HG03095 (cell line): ENCODE data around the gene MIPOL1.
"Not testable (repeated sequence)": the region's sequence is repeated elsewhere in the genome, so short reads cannot be mapped to it uniquely, and the experiment has no call there.

Experiments
- ATAC-seq: cut with Tn5 transposase; IDR thresholded peaks from one replicate; pipeline ENCODE4 v1.9.1; 2021; ENCODE audit warnings: moderate library complexity; ENCODE audit not compliant: unreplicated experiment

Gene MIPOL1

GRCh38 chr14:37279818-37280217 lies 82.1 kb downstream of the MIPOL1 start:
- no peak for ATAC-seq

GRCh38 chr14:37284760-37285159 lies 87.0 kb downstream of the MIPOL1 start:
- no peak for ATAC-seq

- ATAC-seq = no peak
Observed at GRCh38 chr14:37285220-37285619, 87.5 kb downstream of the MIPOL1 start.

GRCh38 chr14:37289688-37290087 lies 92.0 kb downstream of the MIPOL1 start:
- no peak for ATAC-seq

- ATAC-seq = not testable (repeated sequence)
Observed at GRCh38 chr14:37295262-37295661, 97.5 kb downstream of the MIPOL1 start.

GRCh38 chr14:37311252-37311651 lies 113.5 kb downstream of the MIPOL1 start:
- no peak for ATAC-seq

GRCh38 chr14:37318938-37319337 lies 121.2 kb downstream of the MIPOL1 start:
- ATAC-seq = no peak

GRCh38 chr14:37320106-37320505 lies 122.4 kb downstream of the MIPOL1 start:
- no peak for ATAC-seq

GRCh38 chr14:37325332-37325731 lies 127.6 kb downstream of the MIPOL1 start:
- ATAC-seq = no peak

- ATAC-seq = no peak
Observed at GRCh38 chr14:37326434-37326833, 128.7 kb downstream of the MIPOL1 start.

GRCh38 chr14:37327933-37328332 lies 130.2 kb downstream of the MIPOL1 start:
- ATAC-seq = not testable (repeated sequence)

- no peak for ATAC-seq
Observed at GRCh38 chr14:37328673-37329072, 130.9 kb downstream of the MIPOL1 start.

GRCh38 chr14:37329189-37330001 lies 131.7 kb downstream of the MIPOL1 start:
- no peak for ATAC-seq

GRCh38 chr14:37330910-37331309 lies 133.2 kb downstream of the MIPOL1 start:
- ATAC-seq = no peak

- ATAC-seq = no peak
Observed at GRCh38 chr14:37340353-37340752, 142.6 kb downstream of the MIPOL1 start.

GRCh38 chr14:37343307-37344094 lies 145.8 kb downstream of the MIPOL1 start:
- ATAC-seq = no peak

- no peak for ATAC-seq
Observed at GRCh38 chr14:37363661-37364060, 165.9 kb downstream of the MIPOL1 start.

- no peak for ATAC-seq
Observed at GRCh38 chr14:37369425-37369824, 171.7 kb downstream of the MIPOL1 start.

GRCh38 chr14:37375566-37375965 lies 177.8 kb downstream of the MIPOL1 start:
- ATAC-seq = no peak

GRCh38 chr14:37376944-37377609 lies 179.3 kb downstream of the MIPOL1 start:
- no peak for ATAC-seq

GRCh38 chr14:37384870-37385596 lies 187.3 kb downstream of the MIPOL1 start:
- ATAC-seq = no peak
